ENCODE data around the gene EPX.

EPX gene

DNA sequence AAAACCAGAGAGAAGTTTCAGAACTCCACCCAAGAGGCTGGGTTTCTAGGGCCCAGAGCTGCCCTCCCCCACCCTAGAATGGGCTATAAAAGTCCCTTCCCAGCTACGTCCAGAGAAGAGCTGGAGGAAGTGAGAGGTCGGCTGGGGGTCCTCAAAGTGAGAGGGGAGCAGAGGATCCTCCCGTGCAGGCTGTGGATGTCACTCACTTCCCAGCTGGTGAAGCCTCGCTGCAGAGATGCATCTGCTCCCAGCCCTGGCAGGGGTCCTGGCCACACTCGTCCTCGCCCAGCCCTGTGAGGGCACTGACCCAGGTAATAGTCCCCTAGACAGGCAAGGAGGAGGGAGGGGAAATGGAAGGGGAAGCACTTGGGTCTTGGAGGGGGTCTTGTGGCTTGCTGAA lies at the start of gene EPX:
Gene EPX (plus strand): TSS at position 115 of the 400 bp plus-strand sequence. CDS start 121 bp downstream, at position 236.
- TF ChIP-seq, protein P1, sequence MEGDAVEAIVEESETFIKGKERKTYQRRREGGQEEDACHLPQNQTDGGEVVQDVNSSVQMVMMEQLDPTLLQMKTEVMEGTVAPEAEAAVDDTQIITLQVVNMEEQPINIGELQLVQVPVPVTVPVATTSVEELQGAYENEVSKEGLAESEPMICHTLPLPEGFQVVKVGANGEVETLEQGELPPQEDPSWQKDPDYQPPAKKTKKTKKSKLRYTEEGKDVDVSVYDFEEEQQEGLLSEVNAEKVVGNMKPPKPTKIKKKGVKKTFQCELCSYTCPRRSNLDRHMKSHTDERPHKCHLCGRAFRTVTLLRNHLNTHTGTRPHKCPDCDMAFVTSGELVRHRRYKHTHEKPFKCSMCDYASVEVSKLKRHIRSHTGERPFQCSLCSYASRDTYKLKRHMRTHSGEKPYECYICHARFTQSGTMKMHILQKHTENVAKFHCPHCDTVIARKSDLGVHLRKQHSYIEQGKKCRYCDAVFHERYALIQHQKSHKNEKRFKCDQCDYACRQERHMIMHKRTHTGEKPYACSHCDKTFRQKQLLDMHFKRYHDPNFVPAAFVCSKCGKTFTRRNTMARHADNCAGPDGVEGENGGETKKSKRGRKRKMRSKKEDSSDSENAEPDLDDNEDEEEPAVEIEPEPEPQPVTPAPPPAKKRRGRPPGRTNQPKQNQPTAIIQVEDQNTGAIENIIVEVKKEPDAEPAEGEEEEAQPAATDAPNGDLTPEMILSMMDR (IDR thresholded peaks at IDR 0.05) = no peak

- TF ChIP-seq, protein P1 (IDR thresholded peaks at IDR 0.05) = no peak
Observed at GRCh38 chr17:58144801-58145200, 47.7 kb upstream of the EPX start.

DNA sequence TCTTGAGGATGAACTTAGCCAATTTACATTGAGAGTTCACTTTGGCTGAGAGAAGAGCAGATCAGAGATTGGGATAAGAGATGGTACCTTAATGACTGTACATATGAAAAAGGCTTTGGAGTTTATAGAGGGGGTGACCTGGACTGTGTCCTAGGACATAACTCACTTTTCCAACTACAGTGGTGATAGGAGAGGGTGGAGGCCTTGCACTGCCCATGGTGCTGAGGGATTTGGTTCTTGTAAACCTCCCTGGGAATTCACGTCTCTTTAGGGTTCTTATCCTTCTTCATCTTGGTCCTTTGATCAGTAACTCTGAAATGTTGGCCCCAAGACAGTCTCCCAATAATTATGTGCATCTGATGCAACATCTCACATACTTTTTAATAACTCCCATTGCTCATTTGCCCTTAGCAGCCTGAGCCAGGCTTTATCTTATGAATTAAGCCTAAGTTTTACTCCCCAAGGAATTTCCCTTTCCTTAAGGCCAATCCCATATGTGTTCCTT lies 44.5 kb upstream of the EPX start, which contains the start of gene OR4D1:
Gene OR4D1 (plus strand): TSS at position 455 of the 505 bp plus-strand sequence. CDS start 6,770 bp downstream, outside the sequence.
- TF ChIP-seq, protein P1 (IDR thresholded peaks at IDR 0.05) = no peak

DNA sequence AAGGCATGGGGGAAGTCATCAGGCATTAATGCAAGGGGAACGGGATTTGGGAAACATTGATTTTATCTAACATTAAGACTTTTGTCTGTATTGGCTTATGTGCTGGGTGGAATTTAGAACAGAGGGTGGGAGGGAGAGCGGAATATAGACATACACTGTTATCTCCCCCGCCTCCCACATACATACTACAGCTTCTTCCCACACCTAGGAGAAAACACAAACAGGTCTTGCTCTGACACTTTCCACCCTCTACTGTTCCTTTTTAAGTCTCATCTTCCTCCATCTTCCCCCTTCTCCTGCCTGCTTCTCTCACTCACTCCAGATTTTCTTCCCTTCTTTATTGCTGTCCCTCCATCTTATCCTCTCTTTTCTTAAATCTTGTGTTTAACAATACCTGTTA lies 43.9 kb upstream of the EPX start:
- TF ChIP-seq, protein P1 (IDR thresholded peaks at IDR 0.05) = no peak

DNA sequence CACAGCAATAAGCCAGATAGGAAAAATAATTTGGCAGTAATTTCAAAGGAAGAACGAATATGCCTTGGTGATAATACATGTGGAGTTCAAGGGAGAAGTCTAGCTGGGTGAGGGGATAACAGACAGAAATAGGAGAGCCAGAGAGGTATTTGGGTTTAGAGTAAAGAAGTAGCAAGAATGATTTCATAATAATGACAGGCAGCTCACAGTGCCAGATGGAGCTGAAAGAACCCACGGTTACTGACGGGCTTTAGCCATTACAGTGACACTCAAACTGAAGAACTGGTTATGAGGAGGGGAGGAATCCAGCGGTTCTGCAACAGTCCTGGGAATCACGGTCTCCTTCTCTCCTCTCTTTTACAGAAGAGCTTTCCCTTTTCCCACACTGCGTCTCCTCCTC lies 42.1 kb upstream of the EPX start:
- TF ChIP-seq, protein P1 (IDR thresholded peaks at IDR 0.05) = no peak

GRCh38 chr17:58153046-58153445 lies 39.5 kb upstream of the EPX start:
- TF ChIP-seq, protein P1 (IDR thresholded peaks at IDR 0.05) = no peak

GRCh38 chr17:58153671-58154070 lies 38.9 kb upstream of the EPX start:
- TF ChIP-seq, protein P1 (IDR thresholded peaks at IDR 0.05) = no peak
